ENCODE measurements around the gene PTTG1IP. TPM values are rescaled to one million over a fixed set of nuclear protein-coding genes. Genes with fewer than 3 reads are reported as not detected.

The PTTG1IP gene
- total RNA-seq, 4 donors from 2014 or later: 157 to 552 (median 288) TPM

DNA sequence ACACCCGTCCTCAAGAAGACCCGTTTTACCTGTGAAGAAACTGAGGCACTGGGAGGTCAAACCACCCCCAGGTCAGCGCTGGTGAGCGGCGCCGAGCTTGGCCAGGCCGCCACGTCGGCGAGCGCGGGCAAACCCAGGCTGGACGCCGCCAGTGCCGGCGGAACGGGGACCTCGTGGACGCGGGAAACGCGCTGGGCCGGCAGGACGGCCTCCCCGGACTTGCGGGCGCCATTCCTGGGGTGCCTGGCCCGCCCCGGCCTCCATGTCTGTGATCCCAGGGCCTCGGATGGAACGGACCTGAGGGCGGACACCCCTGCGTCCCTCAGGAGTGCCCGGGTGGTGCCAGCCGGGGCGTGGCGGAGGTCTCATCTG lies 54.9 kb downstream of the PTTG1IP start:
- in situ Hi-C loops (cut with MboI; ENCODE audit: low pct_ligation_motif_present in 1 of 4, low pct_unique_long_range_greater_than_20kb in 1 of 4, low sequenced_read_pairs in 3 of 4) (loop anchor here in 1 of 4 donors (25.0 kb wide), 1 partner anchor 119 kb away; the partner anchor contains the start of gene SLX9), intact Hi-C loops (cut with DNase I; ENCODE audit: low total_unique reads) (loop anchor here (10.0 kb wide), 1 partner anchor 56 kb away; the partner anchor contains the start of gene PTTG1IP)
- H3K27me3 ChIP-seq: no peaks in the 10 kb centered on the region

DNA sequence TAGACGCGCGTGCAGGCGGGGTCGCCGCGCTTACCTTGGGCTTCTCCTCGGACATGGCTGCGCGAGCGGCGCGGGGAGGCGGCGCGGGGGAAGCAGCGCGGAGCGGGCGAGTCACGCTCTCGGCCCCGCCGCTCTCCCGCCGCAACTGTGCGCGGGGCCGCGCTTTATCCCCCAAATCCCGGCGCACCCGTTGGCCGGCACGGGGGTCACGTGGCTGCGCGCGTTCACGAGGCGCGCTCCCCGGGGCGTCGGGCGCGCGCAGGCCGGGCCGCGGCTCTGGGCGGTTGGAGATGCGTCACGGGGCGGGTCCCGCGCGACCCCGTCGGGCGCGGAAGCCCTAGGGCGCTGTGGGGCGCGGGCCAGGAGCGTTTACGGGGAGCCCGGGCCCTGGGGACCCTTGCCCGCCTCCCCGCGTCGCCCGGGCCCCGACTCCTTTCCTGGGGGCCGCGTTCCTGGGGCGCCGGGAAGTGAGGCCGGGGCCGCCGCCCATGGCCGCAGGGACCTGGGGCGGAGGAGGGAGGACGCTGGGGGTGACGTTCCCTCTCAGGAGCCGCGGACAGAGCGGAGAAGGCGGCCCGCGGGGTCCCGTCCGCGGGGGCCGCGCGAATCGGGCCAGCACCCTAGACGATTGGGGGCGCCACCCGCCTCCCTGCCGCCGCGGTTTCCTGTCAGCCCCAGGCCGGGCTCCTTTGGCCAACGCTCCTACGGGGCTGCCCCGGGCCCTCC lies 55.4 kb downstream of the PTTG1IP start, which contains the start of gene SUMO3:
TSS of gene SUMO3 (minus strand) at position 149 of the 726 bp plus-strand sequence. CDS start at position 55, 94 bp downstream.
- TF ChIP-seq EP300 (IDR thresholded peaks at IDR 0.05; ENCODE audit: low read depth) (no peak), POLR2AphosphoS5 (IDR thresholded peaks at IDR 0.05) (peak; percentile 36 to 90 (median 82)), POLR2A (IDR thresholded peaks at IDR 0.05) (peak; percentile 80)
- TF ChIP-seq, protein P1, sequence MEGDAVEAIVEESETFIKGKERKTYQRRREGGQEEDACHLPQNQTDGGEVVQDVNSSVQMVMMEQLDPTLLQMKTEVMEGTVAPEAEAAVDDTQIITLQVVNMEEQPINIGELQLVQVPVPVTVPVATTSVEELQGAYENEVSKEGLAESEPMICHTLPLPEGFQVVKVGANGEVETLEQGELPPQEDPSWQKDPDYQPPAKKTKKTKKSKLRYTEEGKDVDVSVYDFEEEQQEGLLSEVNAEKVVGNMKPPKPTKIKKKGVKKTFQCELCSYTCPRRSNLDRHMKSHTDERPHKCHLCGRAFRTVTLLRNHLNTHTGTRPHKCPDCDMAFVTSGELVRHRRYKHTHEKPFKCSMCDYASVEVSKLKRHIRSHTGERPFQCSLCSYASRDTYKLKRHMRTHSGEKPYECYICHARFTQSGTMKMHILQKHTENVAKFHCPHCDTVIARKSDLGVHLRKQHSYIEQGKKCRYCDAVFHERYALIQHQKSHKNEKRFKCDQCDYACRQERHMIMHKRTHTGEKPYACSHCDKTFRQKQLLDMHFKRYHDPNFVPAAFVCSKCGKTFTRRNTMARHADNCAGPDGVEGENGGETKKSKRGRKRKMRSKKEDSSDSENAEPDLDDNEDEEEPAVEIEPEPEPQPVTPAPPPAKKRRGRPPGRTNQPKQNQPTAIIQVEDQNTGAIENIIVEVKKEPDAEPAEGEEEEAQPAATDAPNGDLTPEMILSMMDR (IDR thresholded peaks at IDR 0.05): peak in 1 of 5 experiments; percentile 6
- Histone ChIP-seq H3K27me3 (no peaks in the 10 kb centered on the region), H3K9me3 (peaks cover 10 to 14% of the 10 kb centered on the region in 2 donors), H3K27ac (peak within 1 kb of the TSS; percentile 81 to 94 (median 92)), H3K36me3 (no peaks in the 10 kb centered on the region), H3K4me1 (peaks cover 6 to 28% (median 16%) of the 10 kb centered on the region in 4 donors), H3K4me3 (peak within 1 kb of the TSS; percentile 65 to 81 (median 80))
- peak; percentile 90 for DNase-seq
- in situ Hi-C loops (cut with MboI; ENCODE audit: low pct_ligation_motif_present in 1 of 4, low pct_unique_long_range_greater_than_20kb in 1 of 4, low sequenced_read_pairs in 3 of 4): loop anchor here in 1 of 4 donors (25.0 kb wide), 1 partner anchor 119 kb away; the partner anchor contains the start of gene SLX9
- intact Hi-C loops (cut with DNase I; ENCODE audit: low total_unique reads): loop anchor here (10.0 kb wide), 1 partner anchor 57 kb away; the partner anchor contains the start of gene PTTG1IP
- WGBS, 2 donors (ENCODE audit: low coverage in 1 of 2): 2% methylated on average over 48 of the region's 108 CpGs; no CpG with 5 or more reads in 1 of the 2 donors

More for the DNA sequence above, 54.9 kb downstream of the PTTG1IP start:
- no peaks in the 10 kb centered on the region for H3K36me3 ChIP-seq
- H3K4me1 ChIP-seq: peaks cover 6 to 28% (median 16%) of the 10 kb centered on the region in 4 donors
- WGBS, 2 donors (ENCODE audit: low coverage in 1 of 2): 87% methylated on average over 36 of the region's 37 CpGs; no CpG with 5 or more reads in 1 of the 2 donors
- H3K4me3 ChIP-seq: peak overlapping the region; percentile 65 to 81 (median 80)
- H3K9me3 ChIP-seq: peaks cover 14 to 16% of the 10 kb centered on the region in 2 donors
- DNase-seq: peak; percentile 21
- peak overlapping the region; percentile 81 to 94 (median 92) for H3K27ac ChIP-seq
- TF ChIP-seq, protein P1 (IDR thresholded peaks at IDR 0.05): no peak

DNA sequence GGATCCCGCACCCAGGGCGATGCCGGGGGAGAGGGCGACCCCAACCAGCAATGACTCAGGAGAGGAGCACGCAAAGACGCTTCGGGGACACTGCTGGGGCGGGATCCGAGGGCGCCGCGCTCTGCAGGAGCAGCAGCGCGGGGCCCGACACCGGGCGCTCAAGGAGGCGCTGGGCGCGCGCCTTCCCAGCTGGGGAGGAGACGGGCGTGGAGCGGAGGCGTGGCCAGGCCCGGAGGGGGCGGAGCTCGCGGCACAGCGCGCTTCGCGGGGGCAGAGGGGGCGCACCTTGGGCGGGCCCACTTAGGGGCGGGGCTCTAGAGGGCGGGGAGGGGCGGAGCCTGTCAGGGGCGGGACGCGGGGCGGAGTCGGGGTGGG lies 56.0 kb downstream of the PTTG1IP start:
- 0% methylated on average over 12 of the region's 43 CpGs; no CpG with 5 or more reads in 1 of the 2 donors for WGBS, 2 donors (ENCODE audit: low coverage in 1 of 2)
- Histone ChIP-seq H3K9me3 (peaks cover 4 to 8% of the 10 kb centered on the region in 2 donors), H3K27me3 (no peaks in the 10 kb centered on the region), H3K27ac (peak overlapping the region; percentile 81 to 94 (median 92)), H3K4me1 (peaks cover 6 to 28% (median 16%) of the 10 kb centered on the region in 4 donors), H3K4me3 (peak overlapping the region; percentile 58 to 80 (median 72)), H3K36me3 (no peaks in the 10 kb centered on the region)
- intact Hi-C loops (cut with DNase I; ENCODE audit: low total_unique reads) (loop anchor here (10.0 kb wide), 1 partner anchor 57 kb away; the partner anchor contains the start of gene PTTG1IP), in situ Hi-C loops (cut with MboI; ENCODE audit: low pct_ligation_motif_present in 1 of 4, low pct_unique_long_range_greater_than_20kb in 1 of 4, low sequenced_read_pairs in 3 of 4) (loop anchor here in 1 of 4 donors (25.0 kb wide), 1 partner anchor 120 kb away; the partner anchor contains the start of gene SLX9)
- peak; percentile 96 for DNase-seq
- TF ChIP-seq, protein P1 (IDR thresholded peaks at IDR 0.05): no peak
- TF ChIP-seq POLR2A (IDR thresholded peaks at IDR 0.05) (no peak), EP300 (IDR thresholded peaks at IDR 0.05; ENCODE audit: low read depth) (no peak), POLR2AphosphoS5 (IDR thresholded peaks at IDR 0.05) (no peak)

Measured in transverse colon (tissue), 4 donors.